Neural cell (in vitro differentiated cells): ENCODE measurements around the gene ALDH1A1. TPM values are rescaled to one million over a fixed set of nuclear protein-coding genes. Genes with fewer than 3 reads are reported as not detected.

Experiments
- H2AFZ ChIP-seq: fragments of 200-600, 300-800 bp; sonication (generic), shearing (Covaris generic); 2 replicates; pipeline ENCODE4 v1.6.0; 2014; ENCODE audit warnings: low read depth, mild to moderate bottlenecking, antibody characterized with exemption, low read length, moderate library complexity
- H3F3A ChIP-seq: fragments of 200-600 bp; shearing (Covaris generic); 2 replicates; pipeline ENCODE4 v1.6.1; 2016; ENCODE audit warnings: mild to moderate bottlenecking, moderate library complexity, mixed read lengths, antibody characterized with exemption, low read length; ENCODE audit not compliant: insufficient read depth, poor library complexity, severe bottlenecking
- H3K27ac ChIP-seq: fragments of 200-600, 300-800 bp; sonication (generic), shearing (Covaris generic); 2 replicates; pipeline ENCODE4 v1.5.1; 2014; ENCODE audit warnings: mild to moderate bottlenecking, low read length, moderate library complexity
- H3K27me3 ChIP-seq: fragments of 300-800, 200-600 bp; sonication (generic), shearing (Covaris generic); 2 replicates; pipeline ENCODE4 v1.6.0; 2014; ENCODE audit warnings: mild to moderate bottlenecking, low read depth, low read length, moderate library complexity; ENCODE audit not compliant: insufficient read depth
- H3K36me3 ChIP-seq: fragments of 300-800, 200-600 bp; sonication (generic), shearing (Covaris generic); 2 replicates; pipeline ENCODE4 v1.5.1; 2014; ENCODE audit warnings: mild to moderate bottlenecking, antibody characterized with exemption, low read length, moderate library complexity; ENCODE audit not compliant: insufficient read depth
- H3K4me2 ChIP-seq: fragments of 300-800, 200-600 bp; sonication (generic), shearing (Covaris generic); 2 replicates; pipeline ENCODE4 v1.6.0; 2014; ENCODE audit warnings: mild to moderate bottlenecking, low read length
- H3K4me3 ChIP-seq: fragments of 300-800, 200-600 bp; sonication (generic), shearing (Covaris generic); 2 replicates; pipeline ENCODE4 v1.5.1; 2014; ENCODE audit warnings: mild to moderate bottlenecking, low read length, moderate library complexity
- H3K79me2 ChIP-seq: fragments of 200-600 bp; shearing (Covaris generic); replicated peaks from 2 replicates; pipeline ENCODE4 v1.6.0; 2014; ENCODE audit warnings: mild to moderate bottlenecking, low read length, moderate library complexity; ENCODE audit not compliant: insufficient read depth
- H3K9ac ChIP-seq: fragments of 300-800, 200-600 bp; sonication (generic), shearing (Covaris generic); 2 replicates; pipeline ENCODE4 v1.6.1; 2016; ENCODE audit warnings: mild to moderate bottlenecking, low read length, mixed read lengths
- H3K9me2 ChIP-seq: fragments of 200-600 bp; shearing (Covaris generic); 2 replicates; pipeline ENCODE4 v1.6.1; 2016; ENCODE audit warnings: mild to moderate bottlenecking, low read length, mixed read lengths; ENCODE audit not compliant: insufficient read depth
- H3K9me3 ChIP-seq: fragments of 200-600, 300-800 bp; sonication (generic), shearing (Covaris generic); 2 replicates; pipeline ENCODE4 v1.6.1; 2016; ENCODE audit warnings: mild to moderate bottlenecking, mixed run types, low read length, moderate library complexity, mixed read lengths
- H4K20me1 ChIP-seq: fragments of 200-600 bp; shearing (Covaris generic); 2 replicates; pipeline ENCODE4 v1.6.1; 2016; ENCODE audit warnings: mild to moderate bottlenecking, mixed run types; ENCODE audit not compliant: insufficient read depth
- CTCF ChIP-seq: fragments of 450-650 bp; IDR thresholded peaks from 2 replicates; pipeline ENCODE4 v1.5.1; 2014; ENCODE audit warnings: antibody characterized with exemption, mild to moderate bottlenecking, moderate library complexity; ENCODE audit not compliant: poor library complexity, severe bottlenecking
- EP300 ChIP-seq: fragments of 450-650 bp; conservative IDR thresholded peaks from 2 replicates; pipeline ENCODE4 v1.6.1; 2014; ENCODE audit warnings: antibody characterized with exemption, mild to moderate bottlenecking, moderate library complexity; ENCODE audit not compliant: poor library complexity, severe bottlenecking
- EZH2 ChIP-seq: fragments of 200-600, 300-800 bp; shearing (Covaris generic), sonication (generic); IDR thresholded peaks from 2 replicates; pipeline ENCODE4 v1.6.1; 2014; ENCODE audit warnings: antibody characterized with exemption, low read length, borderline replicate concordance, mild to moderate bottlenecking; ENCODE audit not compliant: insufficient read depth, poor library complexity, severe bottlenecking
- MXI1 ChIP-seq: fragments of 450-650 bp; conservative IDR thresholded peaks from 2 replicates; pipeline ENCODE4 v1.6.1; 2014; ENCODE audit warnings: antibody characterized with exemption, mild to moderate bottlenecking; ENCODE audit not compliant: poor library complexity, severe bottlenecking
- POLR2AphosphoS5 ChIP-seq: IDR thresholded peaks from 2 replicates; pipeline ENCODE4 v1.6.1; 2012
- RAD21 ChIP-seq: fragments of 450-650 bp; conservative IDR thresholded peaks from 2 replicates; pipeline ENCODE4 v1.6.1; 2014; ENCODE audit warnings: antibody characterized with exemption, mild to moderate bottlenecking, moderate library complexity
- REST ChIP-seq: IDR thresholded peaks from 2 replicates; pipeline ENCODE4 v1.6.1; 2012; ENCODE audit warnings: borderline replicate concordance
- SMC3 ChIP-seq: fragments of 450-650 bp; conservative IDR thresholded peaks from 2 replicates; pipeline ENCODE4 v1.6.1; 2014; ENCODE audit warnings: antibody characterized with exemption, mild to moderate bottlenecking, moderate library complexity; ENCODE audit not compliant: poor library complexity
- TAF1 ChIP-seq: IDR thresholded peaks from 2 replicates; pipeline ENCODE4 v1.6.1; 2012; ENCODE audit warnings: low read depth
- polyA plus RNA-seq: library from polyadenylated mRNA; depleted of rRNA; stranded (reverse); fragments of >200 nt; gene quantifications from 2 replicates; pipeline ENCODE4 v1.2.3, GENCODE V29; 2014

The ALDH1A1 gene
- polyA plus RNA-seq, 1 donor from 2014 or later, result not detected

- H3K9me2 ChIP-seq, result no peaks in the 10 kb centered on the region
- no peak overlapping the region for H3K4me2 ChIP-seq
- H3F3A ChIP-seq, result no peaks in the 10 kb centered on the region
- H4K20me1 ChIP-seq, result no peaks in the 10 kb centered on the region
- H3K27me3 ChIP-seq, result no peaks in the 10 kb centered on the region
- H3K36me3 ChIP-seq, result no peaks in the 10 kb centered on the region
- TF ChIP-seq POLR2AphosphoS5, result no peak
- H3K9me3 ChIP-seq, result no peaks in the 10 kb centered on the region
- no peak overlapping the region for H2AFZ ChIP-seq
- no peak overlapping the region for H3K9ac ChIP-seq
- H3K4me3 ChIP-seq, result no peak overlapping the region
- H3K79me2 ChIP-seq, result no peaks in the 10 kb centered on the region
- H3K27ac ChIP-seq, result no peak overlapping the region
These were observed 28.6 kb upstream of the ALDH1A1 start for GRCh38 chr9:72981433-72981832.

GRCh38 chr9:72980600-72981265 lies 27.9 kb upstream of the ALDH1A1 start:
- Histone ChIP-seq H3K9me2 (no peaks in the 10 kb centered on the region), H4K20me1 (no peaks in the 10 kb centered on the region), H3K9me3 (no peaks in the 10 kb centered on the region), H3K9ac (no peak overlapping the region), H3K4me2 (no peak overlapping the region), H2AFZ (no peak overlapping the region), H3K79me2 (no peaks in the 10 kb centered on the region), H3K27ac (no peak overlapping the region), H3F3A (no peaks in the 10 kb centered on the region), H3K4me3 (no peak overlapping the region), H3K36me3 (no peaks in the 10 kb centered on the region), H3K27me3 (no peaks in the 10 kb centered on the region)
- TF ChIP-seq EP300, result no peak
- TF ChIP-seq CTCF, result no peak
- no peak for TF ChIP-seq TAF1
- no peak for TF ChIP-seq EZH2
- TF ChIP-seq RAD21, result no peak
- TF ChIP-seq REST, result no peak
- TF ChIP-seq POLR2AphosphoS5, result no peak
- no peak for TF ChIP-seq MXI1
- TF ChIP-seq SMC3, result no peak

GRCh38 chr9:72980183-72980582 lies 27.3 kb upstream of the ALDH1A1 start:
- Histone ChIP-seq H2AFZ (no peak overlapping the region), H3K27ac (no peak overlapping the region), H3K4me3 (no peak overlapping the region), H3K9me2 (no peaks in the 10 kb centered on the region), H3F3A (no peaks in the 10 kb centered on the region), H3K27me3 (no peaks in the 10 kb centered on the region), H3K79me2 (no peaks in the 10 kb centered on the region), H3K4me2 (no peak overlapping the region), H4K20me1 (no peaks in the 10 kb centered on the region), H3K36me3 (no peaks in the 10 kb centered on the region), H3K9me3 (no peaks in the 10 kb centered on the region), H3K9ac (no peak overlapping the region)
- TF ChIP-seq EZH2, result no peak
- TF ChIP-seq SMC3, result no peak
- TF ChIP-seq POLR2AphosphoS5, result no peak
- no peak for TF ChIP-seq MXI1
- no peak for TF ChIP-seq REST
- no peak for TF ChIP-seq EP300
- TF ChIP-seq TAF1, result no peak
- TF ChIP-seq RAD21, result no peak
- TF ChIP-seq CTCF, result no peak
